Rectal smooth muscle tissue (tissue), 1 donor: ENCODE measurements around the gene PLEKHA1.
A peak's percentile ranks its signal among the peaks of the same experiment; 100 is the strongest.

Source experiments
- H3K27ac ChIP-seq: one replicate; pipeline ENCODE4 v1.7.0; 2013; ENCODE audit warnings: low read depth, low read length, inconsistent platforms
- H3K27me3 ChIP-seq: one replicate; pipeline ENCODE4 v1.7.0; 2013; ENCODE audit warnings: low read length; ENCODE audit not compliant: control insufficient read depth, insufficient read depth
- H3K36me3 ChIP-seq: one replicate; pipeline ENCODE4 v1.7.0; 2013; ENCODE audit warnings: low read length; ENCODE audit not compliant: control insufficient read depth, insufficient read depth
- H3K4me1 ChIP-seq: one replicate; pipeline ENCODE4 v1.7.0; 2013; ENCODE audit warnings: low read length; ENCODE audit not compliant: control insufficient read depth, insufficient read depth
- H3K4me3 ChIP-seq: one replicate; pipeline ENCODE4 v1.7.0; 2013; ENCODE audit warnings: low read length
- H3K9ac ChIP-seq: one replicate; pipeline ENCODE4 v1.7.0; 2013; ENCODE audit warnings: low read length

Gene PLEKHA1

GRCh38 chr10:122373721-122374120 lies 787 bp upstream of the PLEKHA1 start:
- H3K27me3 ChIP-seq = no peaks in the 10 kb centered on the region
- peak overlapping the region; percentile 83 for H3K4me3 ChIP-seq
- H3K9ac ChIP-seq = peak overlapping the region; percentile 51
- H3K4me1 ChIP-seq = peaks cover 8% of the 10 kb centered on the region
- no peaks in the 10 kb centered on the region for H3K36me3 ChIP-seq
- H3K27ac ChIP-seq = peak overlapping the region; percentile 96

- Histone ChIP-seq H3K27me3 (no peaks in the 10 kb centered on the region), H3K4me3 (peak overlapping the region; percentile 97), H3K4me1 (peaks cover 8% of the 10 kb centered on the region)
Observed at GRCh38 chr10:122374859-122375678, 561 bp downstream of the PLEKHA1 start.

GRCh38 chr10:122375679-122376160 lies 1.2 kb downstream of the PLEKHA1 start:
- Histone ChIP-seq H3K4me1 (peaks cover 8% of the 10 kb centered on the region), H3K27ac (peak overlapping the region; percentile 96), H3K4me3 (peak overlapping the region; percentile 97), H3K9ac (peak overlapping the region; percentile 84), H3K36me3 (no peaks in the 10 kb centered on the region), H3K27me3 (no peaks in the 10 kb centered on the region)

More at GRCh38 chr10:122374859-122375678, 561 bp downstream of the PLEKHA1 start:
- H3K9ac ChIP-seq = peak overlapping the region; percentile 84
- H3K27ac ChIP-seq = peak overlapping the region; percentile 96
- no peaks in the 10 kb centered on the region for H3K36me3 ChIP-seq

GRCh38 chr10:122376364-122376961 lies 2.0 kb downstream of the PLEKHA1 start:
- Histone ChIP-seq H3K9ac (no peak overlapping the region), H3K4me3 (no peak overlapping the region), H3K36me3 (no peaks in the 10 kb centered on the region), H3K27ac (no peak overlapping the region), H3K27me3 (no peaks in the 10 kb centered on the region), H3K4me1 (peaks cover 6% of the 10 kb centered on the region)

GRCh38 chr10:122379041-122379440 lies 4.5 kb downstream of the PLEKHA1 start:
- no peaks in the 10 kb centered on the region for H3K4me1 ChIP-seq
- no peaks in the 10 kb centered on the region for H3K36me3 ChIP-seq
- no peak overlapping the region for H3K4me3 ChIP-seq
- H3K27ac ChIP-seq = no peak overlapping the region
- H3K27me3 ChIP-seq = no peaks in the 10 kb centered on the region
- H3K9ac ChIP-seq = no peak overlapping the region

GRCh38 chr10:122379537-122379936 lies 5.0 kb downstream of the PLEKHA1 start:
- H3K4me3 ChIP-seq = no peak overlapping the region
- no peaks in the 10 kb centered on the region for H3K4me1 ChIP-seq
- H3K27ac ChIP-seq = no peak overlapping the region
- H3K9ac ChIP-seq = no peak overlapping the region
- no peaks in the 10 kb centered on the region for H3K36me3 ChIP-seq
- H3K27me3 ChIP-seq = no peaks in the 10 kb centered on the region

GRCh38 chr10:122380703-122381102 lies 6.2 kb downstream of the PLEKHA1 start:
- Histone ChIP-seq H3K9ac (no peak overlapping the region), H3K36me3 (no peaks in the 10 kb centered on the region), H3K4me1 (no peaks in the 10 kb centered on the region), H3K27me3 (no peaks in the 10 kb centered on the region), H3K4me3 (no peak overlapping the region), H3K27ac (no peak overlapping the region)

GRCh38 chr10:122381680-122382079 lies 7.2 kb downstream of the PLEKHA1 start:
- Histone ChIP-seq H3K9ac (no peak overlapping the region), H3K36me3 (no peaks in the 10 kb centered on the region), H3K27me3 (no peaks in the 10 kb centered on the region), H3K27ac (no peak overlapping the region), H3K4me3 (no peak overlapping the region), H3K4me1 (no peaks in the 10 kb centered on the region)

GRCh38 chr10:122386514-122386913 lies 12.0 kb downstream of the PLEKHA1 start:
- no peaks in the 10 kb centered on the region for H3K27me3 ChIP-seq
- H3K4me1 ChIP-seq = no peaks in the 10 kb centered on the region
- H3K9ac ChIP-seq = no peak overlapping the region
- no peaks in the 10 kb centered on the region for H3K36me3 ChIP-seq
- no peak overlapping the region for H3K27ac ChIP-seq
- H3K4me3 ChIP-seq = no peak overlapping the region

GRCh38 chr10:122387572-122387971 lies 13.1 kb downstream of the PLEKHA1 start:
- Histone ChIP-seq H3K9ac (no peak overlapping the region), H3K27me3 (no peaks in the 10 kb centered on the region), H3K36me3 (no peaks in the 10 kb centered on the region), H3K27ac (no peak overlapping the region), H3K4me3 (no peak overlapping the region), H3K4me1 (peaks cover 5% of the 10 kb centered on the region)

GRCh38 chr10:122388287-122388997 lies 13.9 kb downstream of the PLEKHA1 start:
- peaks cover 5% of the 10 kb centered on the region for H3K4me1 ChIP-seq
- H3K9ac ChIP-seq = no peak overlapping the region
- no peak overlapping the region for H3K27ac ChIP-seq

GRCh38 chr10:122390271-122390670 lies 15.8 kb downstream of the PLEKHA1 start:
- Histone ChIP-seq H3K4me3 (no peak overlapping the region), H3K36me3 (no peaks in the 10 kb centered on the region), H3K4me1 (peaks cover 5% of the 10 kb centered on the region), H3K9ac (no peak overlapping the region), H3K27me3 (no peaks in the 10 kb centered on the region), H3K27ac (no peak overlapping the region)

More at GRCh38 chr10:122388287-122388997, 13.9 kb downstream of the PLEKHA1 start:
- Histone ChIP-seq H3K4me3 (no peak overlapping the region), H3K36me3 (no peaks in the 10 kb centered on the region), H3K27me3 (no peaks in the 10 kb centered on the region)
